Endodermal cell (in vitro differentiated cells): ENCODE results near the gene PRKAR2B. TPM values are rescaled to one million over a fixed set of nuclear protein-coding genes. Genes with fewer than 3 reads are reported as not detected.

ENCODE experiments used
- DNase-seq: peaks from one replicate; pipeline ENCODE4 v3.0.0-alpha.2; 2017
- H3K27ac ChIP-seq: 2 replicates; pipeline ENCODE4 v1.5.1; 2013; ENCODE audit warnings: mild to moderate bottlenecking, low read depth, low read length, moderate library complexity
- H3K27me3 ChIP-seq: 2 replicates; pipeline ENCODE4 v1.6.1; 2013; ENCODE audit warnings: mild to moderate bottlenecking, low read length, moderate library complexity; ENCODE audit not compliant: insufficient read depth, control insufficient read depth, poor library complexity, severe bottlenecking
- H3K36me3 ChIP-seq: 2 replicates; pipeline ENCODE4 v1.7.0; 2013; ENCODE audit warnings: mild to moderate bottlenecking, low read length, moderate library complexity; ENCODE audit not compliant: control insufficient read depth, insufficient read depth
- H3K4me1 ChIP-seq: one replicate; pipeline ENCODE4 v1.7.0; 2013; ENCODE audit warnings: low read length; ENCODE audit not compliant: control insufficient read depth, insufficient read depth
- H3K4me3 ChIP-seq: 2 replicates; pipeline ENCODE4 v1.5.1; 2013; ENCODE audit warnings: mild to moderate bottlenecking, low read length, moderate library complexity
- H3K9ac ChIP-seq: 2 replicates; pipeline ENCODE4 v1.6.1; 2013; ENCODE audit warnings: mild to moderate bottlenecking, low read length, moderate library complexity; ENCODE audit not compliant: poor library complexity, severe bottlenecking; ENCODE audit errors: extremely low read depth
- H3K9me3 ChIP-seq: 2 replicates; pipeline ENCODE4 v1.6.1; 2013; ENCODE audit warnings: mild to moderate bottlenecking, low read length, moderate library complexity; ENCODE audit not compliant: control insufficient read depth
- H3K27ac Mint-ChIP-seq: 2 replicates; pipeline ENCODE4 v1.8.0; 2020; ENCODE audit warnings: mixed read lengths
- H3K27me3 Mint-ChIP-seq: 2 replicates; pipeline ENCODE4 v1.8.0; 2021; ENCODE audit warnings: mild to moderate bottlenecking, mixed read lengths; ENCODE audit not compliant: insufficient read depth
- H3K36me3 Mint-ChIP-seq: 2 replicates; pipeline ENCODE4 v1.8.0; 2020; ENCODE audit warnings: low read depth, mixed read lengths
- H3K4me1 Mint-ChIP-seq: 2 replicates; pipeline ENCODE4 v1.8.0; 2020; ENCODE audit warnings: mixed read lengths
- H3K4me3 Mint-ChIP-seq: 2 replicates; pipeline ENCODE4 v1.8.0; 2020; ENCODE audit warnings: mild to moderate bottlenecking, moderate library complexity, mixed read lengths
- H3K9me3 Mint-ChIP-seq: 2 replicates; pipeline ENCODE4 v1.8.0; 2020; ENCODE audit warnings: mild to moderate bottlenecking, mixed read lengths
- CTCF ChIP-seq: fragments of 200-600 bp; sonication (generic); conservative IDR thresholded peaks from 2 replicates; pipeline ENCODE4 v1.5.0; 2021; ENCODE audit warnings: antibody characterized with exemption, mild to moderate bottlenecking
- WGBS, 2 experiments: methylation state at CpG; one replicate each; pipeline versions ENCODE4 v1.1.5 to v1.1.7; 2013; ENCODE audit warnings: missing lambda C conversion rate in 2 of 2, mixed read lengths in 1 of 2; ENCODE audit not compliant: insufficient coverage in 1 of 2, insufficient read length in 1 of 2; 5-methylcytosine and 5-hydroxymethylcytosine counted together
- total RNA-seq, 2 donors: library from RNA; stranded (reverse); fragmentation: NEBNext Ultra II Directional in 1 of 2; extraction: Animal tissue kit (Norgen Biotek cat#: 25700) in 1 of 2; gene quantifications; 2 replicates in 1 of 2; 3 replicates in 1 of 2; pipeline ENCODE4 v1.2.1, GENCODE V29; 2021

PRKAR2B gene
- total RNA-seq, 2 donors from 2014 or later = 7.3 to 10.2 TPM

DNA sequence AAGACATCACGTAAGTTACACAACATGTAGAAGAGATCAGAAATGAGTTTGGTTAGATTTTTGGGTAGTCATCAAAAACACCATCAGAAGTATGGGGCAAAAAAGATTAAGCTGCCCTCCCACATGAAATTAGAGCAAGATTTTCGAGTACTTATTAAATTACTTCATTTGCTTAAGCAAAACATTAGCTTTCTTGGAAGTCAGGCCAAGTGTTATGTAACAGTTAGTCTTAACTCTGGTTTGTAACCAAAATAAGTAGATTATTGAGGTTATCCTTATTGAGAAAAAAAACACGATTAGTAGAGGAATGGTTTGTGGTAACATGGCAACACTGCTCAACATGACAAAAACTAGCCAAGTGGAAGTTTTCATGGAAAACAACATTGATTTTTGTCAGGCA lies 162.2 kb downstream of the PRKAR2B start:
- no peaks in the 10 kb centered on the region for H3K27me3 Mint-ChIP-seq
- Histone ChIP-seq H3K4me3 (no peak overlapping the region), H3K9me3 (no peaks in the 10 kb centered on the region), H3K27ac (no peak overlapping the region), H3K4me1 (peaks cover 3% of the 10 kb centered on the region), H3K36me3 (peaks cover 50% of the 10 kb centered on the region), H3K9ac (no peak overlapping the region), H3K27me3 (no peaks in the 10 kb centered on the region)
- peaks cover 34% of the 10 kb centered on the region for H3K36me3 Mint-ChIP-seq
- peaks cover 6% of the 10 kb centered on the region for H3K4me1 Mint-ChIP-seq
- H3K9me3 Mint-ChIP-seq = no peaks in the 10 kb centered on the region
- H3K27ac Mint-ChIP-seq = no peak overlapping the region
- DNase-seq = no peak
- no peak for TF ChIP-seq CTCF
- WGBS, 2 experiments = 95 to 100% methylated on average over 2 to 3 of the region's 3 CpGs
- no peak overlapping the region for H3K4me3 Mint-ChIP-seq

- no peak for TF ChIP-seq CTCF
- H3K27ac Mint-ChIP-seq = no peak overlapping the region
Measured at GRCh38 chr7:107207459-107207858, 163.0 kb downstream of the PRKAR2B start.

DNA sequence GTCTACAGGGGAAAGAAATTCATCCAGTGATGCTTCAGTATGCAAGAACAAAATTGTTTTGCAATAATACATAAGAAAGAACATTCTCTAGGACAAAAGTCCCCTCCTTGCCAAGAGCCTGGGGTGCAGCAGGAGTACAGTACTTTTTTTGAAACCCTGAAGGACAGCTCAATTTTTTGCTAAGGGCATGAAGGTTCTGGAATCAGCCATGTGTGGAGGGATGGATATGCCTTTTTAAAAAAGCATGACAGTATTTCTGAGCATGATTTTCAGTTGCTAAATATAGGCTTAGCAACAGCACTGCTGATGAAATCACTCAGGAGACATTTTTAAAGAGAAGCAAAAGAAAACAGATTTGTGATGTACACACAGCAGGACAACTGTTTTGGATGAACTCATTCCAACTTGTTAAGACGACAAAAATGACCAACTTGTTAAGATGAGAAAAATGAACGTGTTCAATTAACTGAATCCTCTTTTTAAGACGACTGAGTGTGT lies 163.6 kb downstream of the PRKAR2B start:
- Mint-ChIP-seq H3K27ac (no peak overlapping the region), H3K27me3 (no peaks in the 10 kb centered on the region), H3K4me3 (no peak overlapping the region), H3K36me3 (peaks cover 27% of the 10 kb centered on the region), H3K9me3 (no peaks in the 10 kb centered on the region), H3K4me1 (peaks cover 13% of the 10 kb centered on the region)
- Histone ChIP-seq H3K9me3 (no peaks in the 10 kb centered on the region), H3K27ac (no peak overlapping the region), H3K4me3 (no peak overlapping the region), H3K27me3 (no peaks in the 10 kb centered on the region), H3K4me1 (peaks cover 3% of the 10 kb centered on the region), H3K36me3 (peaks cover 36% of the 10 kb centered on the region), H3K9ac (no peak overlapping the region)
- no peak for TF ChIP-seq CTCF
- no peak for DNase-seq
- whole genome bisulfite sequencing, 2 experiments = 89 to 90% methylated on average over 2 to 3 of the region's 3 CpGs

More at GRCh38 chr7:107207459-107207858, 163.0 kb downstream of the PRKAR2B start:
- Histone ChIP-seq H3K36me3 (peaks cover 42% of the 10 kb centered on the region), H3K9ac (no peak overlapping the region), H3K4me3 (no peak overlapping the region), H3K9me3 (no peaks in the 10 kb centered on the region), H3K4me1 (peaks cover 3% of the 10 kb centered on the region), H3K27ac (no peak overlapping the region), H3K27me3 (no peaks in the 10 kb centered on the region)
- no peak overlapping the region for H3K4me3 Mint-ChIP-seq
- H3K4me1 Mint-ChIP-seq = peaks cover 6% of the 10 kb centered on the region
- no peaks in the 10 kb centered on the region for H3K27me3 Mint-ChIP-seq
- peaks cover 30% of the 10 kb centered on the region for H3K36me3 Mint-ChIP-seq
- WGBS, 2 experiments = 95 to 100% methylated on average over 1 to 5 of the region's 5 CpGs
- no peaks in the 10 kb centered on the region for H3K9me3 Mint-ChIP-seq
- no peak for DNase-seq
